NCI-H748 (cell line): ENCODE results near the gene STXBP1.

ENCODE experiments used
- DNase-seq: peaks from one replicate; lab custom pipeline; 2025; ENCODE audit not compliant: unreplicated experiment; lab: John Stamatoyannopoulos, UW

The STXBP1 gene

GRCh38 chr9:127689329-127690000 lies 77.4 kb downstream of the STXBP1 start:
- DNase-seq, result no peak

GRCh38 chr9:127690735-127691134 lies 78.7 kb downstream of the STXBP1 start:
- no peak for DNase-seq

GRCh38 chr9:127692071-127692470 lies 80.0 kb downstream of the STXBP1 start:
- no peak for DNase-seq

DNA sequence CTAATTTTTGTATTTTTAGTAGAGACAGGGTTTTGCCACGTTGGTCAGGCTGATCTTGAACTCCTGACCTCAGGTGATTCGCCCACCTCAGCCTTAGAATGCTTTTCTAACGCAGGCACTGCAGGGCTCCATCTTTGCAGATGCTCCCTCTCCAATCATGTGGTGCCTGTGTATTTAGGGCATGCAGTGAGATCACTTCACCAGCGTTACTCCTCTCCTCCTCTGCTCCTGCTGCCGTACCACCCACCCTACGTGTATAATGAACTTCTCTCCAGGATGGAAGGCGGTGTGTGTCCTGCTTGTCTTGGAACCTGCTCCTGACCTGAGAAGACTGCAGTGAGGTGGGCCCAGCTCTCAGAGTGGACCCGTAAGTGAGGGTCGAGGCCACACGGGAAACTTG lies 81.1 kb downstream of the STXBP1 start:
- DNase-seq, result no peak

GRCh38 chr9:127693697-127694096 lies 81.6 kb downstream of the STXBP1 start:
- DNase-seq, result no peak

DNA sequence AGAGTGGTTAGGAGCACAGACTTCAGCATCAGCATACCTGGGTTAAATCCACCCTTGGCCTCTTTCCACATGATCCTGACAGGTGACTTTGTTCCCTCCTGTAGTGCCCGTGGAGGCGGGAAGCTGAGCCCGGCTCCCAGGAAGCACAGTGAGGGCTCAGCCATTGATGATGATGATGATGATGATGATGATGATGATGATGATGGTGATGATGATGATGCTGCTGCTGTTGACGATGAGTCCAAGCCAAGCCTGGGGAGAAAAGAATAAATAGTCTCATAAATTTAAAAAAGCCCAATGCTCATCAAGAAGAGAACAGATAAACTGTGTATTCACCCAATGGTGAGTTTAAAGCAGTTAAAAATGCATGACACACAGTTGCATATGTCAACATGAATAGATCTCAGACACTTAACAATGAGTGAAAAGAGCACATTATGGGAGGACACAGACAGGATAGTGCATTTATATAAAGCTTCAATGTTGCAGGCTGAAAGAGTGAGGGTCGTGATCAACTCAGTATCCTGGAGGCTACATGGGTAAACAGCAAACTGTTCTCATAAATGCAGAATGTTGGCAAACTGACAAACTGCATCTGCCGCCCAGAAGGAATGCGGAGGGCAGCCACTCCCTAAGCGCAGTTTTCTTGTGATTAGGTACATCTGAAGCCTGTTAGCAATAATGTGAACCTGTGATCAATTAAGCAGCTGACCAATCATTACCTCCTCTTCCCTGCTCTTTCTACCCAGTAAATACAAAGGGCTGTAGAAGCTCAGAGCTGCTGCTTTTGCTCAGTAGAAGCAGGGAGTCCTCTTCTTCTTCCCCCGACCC lies 83.0 kb downstream of the STXBP1 start:
- DNase-seq, result no peak

DNA sequence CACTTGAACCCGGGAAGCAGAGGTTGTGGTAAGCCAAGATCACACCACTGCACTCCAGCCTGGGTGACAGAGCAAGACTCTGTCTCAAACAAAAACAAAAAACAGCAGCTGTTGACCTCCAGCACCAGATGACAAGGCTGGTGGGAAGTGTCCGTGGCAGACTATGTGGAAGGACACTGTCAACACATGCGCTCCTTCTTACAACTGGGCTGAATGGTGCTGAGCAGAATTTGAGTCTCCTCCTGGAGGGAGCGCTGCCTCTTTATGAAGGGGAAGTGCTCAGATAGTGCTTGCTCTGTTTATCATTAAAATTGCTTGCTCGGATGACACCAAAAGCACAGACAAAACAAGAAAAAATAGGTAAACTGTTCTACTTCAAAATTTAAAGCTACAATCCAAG lies 85.5 kb downstream of the STXBP1 start:
- DNase-seq, result no peak

DNA sequence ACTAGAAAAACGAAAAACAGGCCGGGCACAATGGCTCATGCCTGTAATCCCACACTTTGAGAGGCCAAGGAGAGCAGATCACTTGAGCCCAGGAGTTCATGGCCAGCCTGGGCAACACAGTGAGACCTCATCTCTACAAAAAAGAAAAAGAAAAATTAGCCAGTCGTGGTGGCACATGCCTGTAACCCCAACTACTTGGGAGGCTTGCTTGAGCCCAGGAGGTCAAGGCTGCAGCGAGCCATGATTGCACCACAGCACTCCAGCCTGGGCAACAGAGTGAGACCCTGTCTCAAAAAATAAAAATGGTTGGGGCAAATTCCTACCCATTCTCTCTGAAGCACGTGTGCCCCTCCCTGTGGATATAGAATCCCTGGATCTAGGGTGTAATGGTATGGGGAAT lies 86.3 kb downstream of the STXBP1 start:
- no peak for DNase-seq

DNA sequence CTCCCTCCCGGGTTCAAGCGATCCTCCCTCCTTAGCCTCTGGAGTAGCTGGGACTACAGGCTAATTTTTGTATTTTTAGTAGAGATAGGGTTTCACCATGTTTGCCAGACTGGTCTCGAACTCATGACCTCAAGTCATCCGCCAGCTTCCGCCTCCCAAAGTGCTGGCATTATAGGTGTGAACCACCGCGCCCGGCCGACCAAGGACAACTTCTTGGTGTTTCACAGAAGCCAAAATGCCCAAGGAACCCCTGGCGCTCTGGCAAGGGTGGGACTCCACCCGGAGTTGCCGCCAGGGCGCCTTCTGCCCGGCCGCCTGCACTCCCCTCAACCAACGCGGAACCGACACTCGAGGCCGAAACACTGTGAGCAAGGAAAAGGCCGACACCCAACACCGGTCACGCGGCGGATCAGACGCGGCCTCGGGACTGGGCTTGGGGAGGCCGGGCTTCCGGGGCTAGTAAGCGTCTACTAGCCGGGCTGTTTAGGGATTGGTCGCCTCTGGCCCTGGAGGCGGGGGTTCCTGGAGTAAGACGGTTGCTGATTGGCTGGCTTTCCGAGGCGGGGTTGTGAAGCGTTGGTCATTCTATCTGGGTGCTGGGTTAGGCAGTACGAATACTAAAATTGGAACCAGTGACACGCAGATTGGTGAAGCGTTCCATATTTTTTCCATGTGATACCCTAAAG lies 87.1 kb downstream of the STXBP1 start:
- DNase-seq, result peak; percentile 89

GRCh38 chr9:127700140-127700539 lies 88.1 kb downstream of the STXBP1 start:
- no peak for DNase-seq

DNA sequence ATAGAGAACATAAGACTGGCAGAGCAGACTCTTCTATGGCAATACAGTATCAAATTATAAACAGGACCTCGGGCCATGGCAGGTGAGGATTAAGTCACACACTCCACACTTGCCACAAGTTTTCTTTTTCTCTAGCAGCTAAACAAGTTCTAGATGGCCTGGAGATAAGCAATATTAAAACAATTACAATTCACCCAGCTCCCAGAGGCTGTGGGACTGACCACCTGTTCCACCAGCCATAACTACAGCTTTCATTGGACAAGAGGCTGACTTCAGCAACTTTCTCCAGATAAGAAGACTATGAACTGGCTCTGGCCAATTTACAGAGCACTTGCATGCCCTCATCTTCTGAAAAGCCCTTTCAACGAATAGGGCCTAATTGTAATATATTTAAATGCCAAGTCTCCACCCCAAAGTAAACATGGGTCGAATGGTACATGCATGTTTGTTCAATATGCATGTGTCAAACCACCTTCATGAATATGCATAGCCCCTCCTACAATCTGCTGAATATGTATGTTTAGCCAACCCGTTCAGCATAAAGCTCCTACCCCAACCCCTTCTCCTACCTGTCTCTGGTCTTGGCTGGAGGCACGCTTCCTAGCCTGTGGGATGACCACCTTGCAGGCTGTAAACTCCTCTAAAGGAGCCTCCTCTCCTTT lies 88.6 kb downstream of the STXBP1 start:
- DNase-seq, result no peak

GRCh38 chr9:127703289-127703946 lies 91.3 kb downstream of the STXBP1 start:
- no peak for DNase-seq

DNA sequence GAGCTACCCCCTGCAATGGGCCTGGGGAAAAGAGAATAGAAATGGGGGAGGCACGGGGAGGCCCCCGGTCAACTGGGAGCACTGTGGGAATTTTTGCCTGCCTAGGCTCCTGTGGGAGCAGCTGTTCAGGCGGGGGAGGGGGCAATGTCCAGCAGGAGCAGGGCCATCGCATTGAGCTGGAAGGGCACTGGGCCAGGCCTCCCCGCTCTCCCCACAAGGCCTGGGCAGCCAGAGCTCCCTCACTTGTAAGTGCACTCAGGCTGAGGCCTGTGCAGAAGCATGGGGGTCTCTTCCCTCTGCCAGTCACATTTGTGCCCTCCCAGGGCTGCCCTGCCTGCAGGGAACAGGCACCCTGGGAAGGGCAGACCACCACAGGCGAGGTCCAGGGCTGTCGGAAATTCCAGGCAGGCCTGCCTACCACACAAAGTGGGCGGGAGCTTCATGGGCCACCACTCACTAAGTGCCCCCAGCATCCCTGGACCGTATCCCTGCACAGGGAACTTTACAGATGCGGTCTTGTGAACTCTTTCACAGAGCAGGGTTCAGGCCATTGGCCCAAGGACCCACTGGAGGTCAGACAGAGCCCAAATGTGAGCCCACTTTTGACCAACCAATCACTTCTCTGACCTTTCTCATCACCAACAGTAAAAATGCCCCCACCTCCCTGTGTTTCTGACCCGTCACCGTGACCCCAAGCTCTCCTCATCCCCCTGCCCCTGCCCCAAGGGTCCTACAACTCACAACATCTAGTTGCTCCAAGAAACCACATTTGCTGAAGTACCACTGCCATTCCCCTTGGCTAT lies 93.7 kb downstream of the STXBP1 start:
- DNase-seq, result no peak

GRCh38 chr9:127706836-127707241 lies 94.8 kb downstream of the STXBP1 start, which contains the start of gene CFAP157:
Gene CFAP157 (plus strand): TSS chr9:127706988. CDS start chr9:127707032, 44 bp downstream.
- DNase-seq, result peak; percentile 74

GRCh38 chr9:127707766-127708165 lies 95.7 kb downstream of the STXBP1 start:
- peak; percentile 50 for DNase-seq

GRCh38 chr9:127708952-127709587 lies 97.0 kb downstream of the STXBP1 start:
- no peak for DNase-seq

DNA sequence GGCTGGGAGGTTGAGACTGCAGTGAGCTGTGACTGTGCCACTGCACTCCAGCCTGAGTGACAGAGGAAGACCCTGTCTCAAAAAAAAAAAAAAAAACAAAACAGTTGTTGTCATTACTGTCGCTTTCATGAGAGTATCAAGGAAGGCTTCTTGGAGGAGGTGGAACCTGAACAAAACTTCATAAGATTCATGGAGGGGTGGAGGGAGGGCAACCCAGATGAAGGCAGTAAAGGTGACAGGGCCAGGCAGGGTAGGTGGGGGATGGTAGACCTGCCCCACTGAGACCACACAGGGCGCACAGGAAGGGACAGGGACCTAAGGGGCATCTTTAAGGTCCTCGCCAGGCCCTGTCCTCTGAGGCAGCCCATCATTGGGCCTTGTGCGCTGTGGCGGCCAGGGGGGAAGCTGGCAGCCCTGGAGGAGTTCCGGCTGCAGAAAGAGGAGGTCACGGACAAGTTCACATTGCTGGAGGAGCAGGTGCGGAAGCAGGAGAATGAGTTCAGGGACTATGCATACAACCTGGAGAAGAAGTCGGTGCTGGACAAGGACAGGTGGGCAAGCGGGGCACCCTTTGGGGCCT lies 98.2 kb downstream of the STXBP1 start:
- DNase-seq, result no peak

- DNase-seq, result no peak
Observed at GRCh38 chr9:127711226-127711701, 99.2 kb downstream of the STXBP1 start.

DNA sequence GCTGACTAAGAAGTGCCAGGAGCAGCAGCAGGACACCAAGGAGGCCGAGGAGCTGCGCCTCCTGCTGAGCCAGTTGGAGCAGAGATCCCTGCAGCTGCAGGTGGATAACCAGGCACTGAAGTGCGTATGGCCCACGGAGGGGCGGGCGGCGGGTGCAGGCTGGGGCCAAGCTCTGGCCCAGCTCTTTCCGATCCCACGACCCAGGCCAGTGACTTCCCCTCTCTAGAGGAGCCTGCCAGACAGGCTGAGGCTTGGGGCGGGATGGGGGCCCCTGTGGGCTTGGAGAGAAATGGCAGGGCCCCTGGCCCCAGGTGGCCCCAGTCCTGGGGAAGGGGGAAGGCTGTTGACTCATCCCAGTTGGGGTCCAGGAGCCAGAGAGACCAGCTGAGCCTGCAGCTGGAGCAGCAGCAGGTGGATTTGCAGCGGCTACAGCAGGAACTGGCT lies 99.8 kb downstream of the STXBP1 start:
- DNase-seq, result no peak
